WTC11 (cell line): ENCODE measurements around the gene PPP6C. TPM values are rescaled to one million over a fixed set of nuclear protein-coding genes. Genes with fewer than 3 reads are reported as not detected.

ENCODE experiments used
- AR ChIP-seq: fragments of 250-450 bp; sonication (Bioruptor Pico); IDR thresholded peaks from 2 replicates; pipeline ENCODE4 v1.9.0; 2021; ENCODE audit warnings: mild to moderate bottlenecking
- CREB1 ChIP-seq: sonication (generic); formaldehyde crosslinking; IDR thresholded peaks from 2 replicates; pipeline ENCODE4 v1.8.0; 2023; ENCODE audit warnings: mild to moderate bottlenecking, missing genetic modification reagents
- CREM ChIP-seq: sonication (generic); formaldehyde crosslinking; IDR thresholded peaks from 2 replicates; pipeline ENCODE4 v1.8.1; 2022; ENCODE audit warnings: mild to moderate bottlenecking, missing genetic modification reagents, moderate library complexity
- FOXJ3 ChIP-seq: sonication (generic); formaldehyde crosslinking; IDR thresholded peaks from 2 replicates; pipeline ENCODE4 v1.9.0; 2021; ENCODE audit warnings: missing genetic modification reagents, mild to moderate bottlenecking, borderline replicate concordance
- GRHL2 ChIP-seq: fragments of 250-450 bp; sonication (Bioruptor Pico); IDR thresholded peaks from 2 replicates; pipeline ENCODE4 v1.8.0; 2022; ENCODE audit warnings: mild to moderate bottlenecking, moderate library complexity; ENCODE audit not compliant: insufficient replicate concordance, severe bottlenecking
- GTF2I ChIP-seq: fragments of 250-450 bp; sonication (Bioruptor Pico); conservative IDR thresholded peaks from 2 replicates; pipeline ENCODE4 v1.4.0; 2021; ENCODE audit warnings: mild to moderate bottlenecking
- MAX ChIP-seq: sonication (generic); formaldehyde crosslinking; IDR thresholded peaks from 2 replicates; pipeline ENCODE4 v1.8.0; 2022; ENCODE audit warnings: mild to moderate bottlenecking, missing genetic modification reagents
- MLX ChIP-seq: sonication (generic); formaldehyde crosslinking; IDR thresholded peaks from 2 replicates; pipeline ENCODE4 v1.8.1; 2023; ENCODE audit warnings: mild to moderate bottlenecking, missing genetic modification reagents, moderate library complexity
- NFE2L1 ChIP-seq: sonication (generic); formaldehyde crosslinking; IDR thresholded peaks from 2 replicates; pipeline ENCODE4 v1.8.1; 2023; ENCODE audit warnings: missing genetic modification reagents
- PRDM15 ChIP-seq: sonication (generic); formaldehyde crosslinking; IDR thresholded peaks from 2 replicates; pipeline ENCODE4 v1.8.0; 2022; ENCODE audit warnings: missing genetic modification reagents
- PRRX2 ChIP-seq: fragments of 250-450 bp; sonication (Bioruptor Pico); IDR thresholded peaks from 2 replicates; pipeline ENCODE4 v1.8.0; 2021; ENCODE audit warnings: mild to moderate bottlenecking
- SMAD3 ChIP-seq: sonication (generic); formaldehyde crosslinking; IDR thresholded peaks from 2 replicates; pipeline ENCODE4 v1.8.0; 2022; ENCODE audit warnings: missing genetic modification reagents, mild to moderate bottlenecking, borderline replicate concordance
- TP53 ChIP-seq: sonication (generic); formaldehyde crosslinking; IDR thresholded peaks from 2 replicates; pipeline ENCODE4 v1.8.1; 2023; ENCODE audit warnings: mild to moderate bottlenecking, missing genetic modification reagents
- ZBTB21 ChIP-seq: sonication (generic); formaldehyde crosslinking; IDR thresholded peaks from 2 replicates; pipeline ENCODE4 v1.8.1; 2023; ENCODE audit warnings: mild to moderate bottlenecking, missing genetic modification reagents, borderline replicate concordance
- ZNF219 ChIP-seq: sonication (generic); formaldehyde crosslinking; IDR thresholded peaks from 2 replicates; pipeline ENCODE4 v1.8.0; 2023; ENCODE audit warnings: missing genetic modification reagents, mild to moderate bottlenecking, borderline replicate concordance
- ZNF263 ChIP-seq: sonication (generic); formaldehyde crosslinking; IDR thresholded peaks from 2 replicates; pipeline ENCODE4 v1.8.1; 2022; ENCODE audit warnings: low read depth, mild to moderate bottlenecking, moderate library complexity, missing genetic modification reagents
- ZNF416 ChIP-seq: fragments of 250-450 bp; sonication (Bioruptor Pico); IDR thresholded peaks from 2 replicates; pipeline ENCODE4 v1.9.0; 2021; ENCODE audit warnings: mild to moderate bottlenecking, inconsistent platforms
- ZSCAN18 ChIP-seq: fragments of 250-450 bp; sonication (Bioruptor Pico); IDR thresholded peaks from 2 replicates; pipeline ENCODE4 v2.1.2; 2022; ENCODE audit warnings: mild to moderate bottlenecking, moderate library complexity
- total RNA-seq: library from RNA; stranded (reverse); gene quantifications from 3 replicates; pipeline ENCODE4 v1.2.3, GENCODE V29; 2021
- TF ChIP-seq, protein P1 (sequence below): sonication (generic); formaldehyde crosslinking; IDR thresholded peaks from 2 replicates; pipeline ENCODE4 v1.8.1; 2023; ENCODE audit warnings: mild to moderate bottlenecking, moderate library complexity, missing genetic modification reagents
- TF ChIP-seq, protein P2 (sequence below): fragments of 250-450 bp; sonication (Bioruptor Pico); conservative IDR thresholded peaks from 2 replicates; pipeline ENCODE4 v1.9.0; 2021; ENCODE audit warnings: mild to moderate bottlenecking
- TF ChIP-seq, protein P3 (sequence below): sonication (generic); formaldehyde crosslinking; IDR thresholded peaks from 2 replicates; pipeline ENCODE4 v1.8.1; 2023; ENCODE audit warnings: mild to moderate bottlenecking, missing genetic modification reagents

PPP6C gene
- total RNA-seq, 1 experiment from 2014 or later: 40.9 TPM

- TF ChIP-seq, protein P1, sequence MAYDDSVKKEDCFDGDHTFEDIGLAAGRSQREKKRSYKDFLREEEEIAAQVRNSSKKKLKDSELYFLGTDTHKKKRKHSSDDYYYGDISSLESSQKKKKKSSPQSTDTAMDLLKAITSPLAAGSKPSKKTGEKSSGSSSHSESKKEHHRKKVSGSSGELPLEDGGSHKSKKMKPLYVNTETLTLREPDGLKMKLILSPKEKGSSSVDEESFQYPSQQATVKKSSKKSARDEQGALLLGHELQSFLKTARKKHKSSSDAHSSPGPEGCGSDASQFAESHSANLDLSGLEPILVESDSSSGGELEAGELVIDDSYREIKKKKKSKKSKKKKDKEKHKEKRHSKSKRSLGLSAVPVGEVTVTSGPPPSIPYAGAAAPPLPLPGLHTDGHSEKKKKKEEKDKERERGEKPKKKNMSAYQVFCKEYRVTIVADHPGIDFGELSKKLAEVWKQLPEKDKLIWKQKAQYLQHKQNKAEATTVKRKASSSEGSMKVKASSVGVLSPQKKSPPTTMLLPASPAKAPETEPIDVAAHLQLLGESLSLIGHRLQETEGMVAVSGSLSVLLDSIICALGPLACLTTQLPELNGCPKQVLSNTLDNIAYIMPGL: peak; percentile 92
- TF ChIP-seq GTF2I (CRISPR knock-in tag) (no peak), MAX (peak; percentile 78; the same call in 1 of the 2 replicates), PRDM15 (CRISPR knock-in tag) (no peak), FOXJ3 (CRISPR knock-in tag) (no peak), AR (no peak), ZNF263 (CRISPR knock-in tag) (no peak), CREM (CRISPR knock-in tag) (no peak), CREB1 (CRISPR knock-in tag) (no peak), ZSCAN18 (CRISPR knock-in tag) (no peak), TP53 (no peak), MLX (CRISPR knock-in tag) (no peak), SMAD3 (no peak), ZBTB21 (CRISPR knock-in tag) (no peak), PRRX2 (CRISPR knock-in tag) (no peak), NFE2L1 (CRISPR knock-in tag) (no peak), GRHL2 (no peak), ZNF219 (CRISPR knock-in tag) (no peak), ZNF416 (CRISPR knock-in tag) (no peak)
- TF ChIP-seq, protein P2, sequence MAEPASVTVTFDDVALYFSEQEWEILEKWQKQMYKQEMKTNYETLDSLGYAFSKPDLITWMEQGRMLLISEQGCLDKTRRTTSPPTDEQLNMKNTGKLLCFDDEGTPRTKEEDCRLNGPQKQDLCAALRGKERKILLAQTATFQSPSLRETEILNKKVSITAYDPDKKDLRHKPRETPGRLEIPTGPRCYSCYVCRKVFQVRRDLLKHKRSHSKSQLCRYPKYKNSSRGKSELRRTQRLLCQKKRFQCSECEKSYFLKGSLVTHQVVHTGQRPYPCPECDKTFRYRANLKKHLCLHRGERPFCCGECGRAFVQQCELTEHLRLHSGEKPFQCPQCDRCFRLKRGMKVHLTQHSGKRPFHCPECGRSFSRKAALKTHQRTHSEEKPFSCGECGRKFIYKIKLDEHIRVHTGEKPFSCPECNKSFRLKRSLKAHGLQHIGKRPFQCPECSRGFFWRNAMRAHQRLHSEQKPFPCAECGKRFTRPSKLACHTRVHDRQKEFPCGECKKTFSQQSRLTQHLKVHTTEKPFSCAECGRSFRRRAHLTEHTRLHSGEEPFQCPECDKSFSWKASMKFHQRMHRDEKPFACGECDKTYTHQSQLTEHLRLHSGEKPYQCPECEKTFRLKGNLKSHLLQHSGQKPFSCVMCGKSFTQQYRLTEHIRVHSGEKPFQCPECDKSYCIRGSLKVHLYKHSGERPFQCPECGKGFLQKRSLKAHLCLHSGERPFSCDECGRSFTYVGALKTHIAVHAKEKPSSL: no peak
- TF ChIP-seq, protein P3, sequence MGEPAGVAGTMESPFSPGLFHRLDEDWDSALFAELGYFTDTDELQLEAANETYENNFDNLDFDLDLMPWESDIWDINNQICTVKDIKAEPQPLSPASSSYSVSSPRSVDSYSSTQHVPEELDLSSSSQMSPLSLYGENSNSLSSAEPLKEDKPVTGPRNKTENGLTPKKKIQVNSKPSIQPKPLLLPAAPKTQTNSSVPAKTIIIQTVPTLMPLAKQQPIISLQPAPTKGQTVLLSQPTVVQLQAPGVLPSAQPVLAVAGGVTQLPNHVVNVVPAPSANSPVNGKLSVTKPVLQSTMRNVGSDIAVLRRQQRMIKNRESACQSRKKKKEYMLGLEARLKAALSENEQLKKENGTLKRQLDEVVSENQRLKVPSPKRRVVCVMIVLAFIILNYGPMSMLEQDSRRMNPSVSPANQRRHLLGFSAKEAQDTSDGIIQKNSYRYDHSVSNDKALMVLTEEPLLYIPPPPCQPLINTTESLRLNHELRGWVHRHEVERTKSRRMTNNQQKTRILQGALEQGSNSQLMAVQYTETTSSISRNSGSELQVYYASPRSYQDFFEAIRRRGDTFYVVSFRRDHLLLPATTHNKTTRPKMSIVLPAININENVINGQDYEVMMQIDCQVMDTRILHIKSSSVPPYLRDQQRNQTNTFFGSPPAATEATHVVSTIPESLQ (CRISPR knock-in tag): no peak
These were observed 46.1 kb downstream of the PPP6C start, which contains the start of gene SCAI (continued) for GRCh38 chr9:125143377-125144090.
